Choroid plexus epithelial cell (primary cell): Measurements from ENCODE around the gene PFDN1.

Experiments used
- DNase-seq: peaks from one replicate; pipeline ENCODE4 v3.0.0-alpha.2; 2010; ENCODE audit warnings: low read depth
- H3K4me3 ChIP-seq: 2 replicates; pipeline ENCODE4 v1.5.1; 2011; ENCODE audit warnings: low read depth, mild to moderate bottlenecking, control low read depth, low read length, moderate library complexity
- CTCF ChIP-seq: conservative IDR thresholded peaks from 2 replicates; pipeline ENCODE4 v1.5.1; 2011; ENCODE audit warnings: low read depth, mild to moderate bottlenecking, control low read depth, inconsistent platforms, low read length, moderate library complexity

PFDN1 gene

GRCh38 chr5:140225396-140225795 is 77.5 kb downstream of the PFDN1 start:
- no peak for TF ChIP-seq CTCF
- no peak for DNase-seq

GRCh38 chr5:140224658-140225057 is 78.2 kb downstream of the PFDN1 start:
- no peak for DNase-seq
- TF ChIP-seq CTCF, result no peak
- no peak overlapping the region for H3K4me3 ChIP-seq

More at GRCh38 chr5:140225396-140225795, 77.5 kb downstream of the PFDN1 start:
- H3K4me3 ChIP-seq, result no peak overlapping the region

- H3K4me3 ChIP-seq, result no peak overlapping the region
- no peak for TF ChIP-seq CTCF
- DNase-seq, result no peak
Measured at GRCh38 chr5:140223567-140223966, 79.3 kb downstream of the PFDN1 start.

- no peak for TF ChIP-seq CTCF
- DNase-seq, result no peak
- H3K4me3 ChIP-seq, result no peak overlapping the region
Measured at GRCh38 chr5:140222416-140222815, 80.5 kb downstream of the PFDN1 start.

GRCh38 chr5:140221697-140222223 is 81.1 kb downstream of the PFDN1 start:
- peak; percentile 89 for DNase-seq
- no peak overlapping the region for H3K4me3 ChIP-seq
- TF ChIP-seq CTCF, result no peak

GRCh38 chr5:140220698-140221064 is 82.2 kb downstream of the PFDN1 start:
- no peak overlapping the region for H3K4me3 ChIP-seq
- TF ChIP-seq CTCF, result no peak
- no peak for DNase-seq

GRCh38 chr5:140220032-140220697 is 82.7 kb downstream of the PFDN1 start:
- TF ChIP-seq CTCF, result no peak
- DNase-seq, result peak; percentile 42
- H3K4me3 ChIP-seq, result no peak overlapping the region
